Fibroblast of the aortic adventitia (primary cell): Measurements from ENCODE around the gene SEMA6C. TPM values are rescaled to one million over a fixed set of nuclear protein-coding genes. Genes with fewer than 3 reads are reported as not detected.

Source experiments
- DNase-seq: peaks from one replicate; pipeline ENCODE4 v3.0.0-alpha.2; 2010; ENCODE audit warnings: low read depth
- H3K4me3 ChIP-seq: 2 replicates; pipeline ENCODE4 v1.5.1; 2011; ENCODE audit warnings: low read depth, mild to moderate bottlenecking, control low read depth, low read length, moderate library complexity
- CTCF ChIP-seq: IDR thresholded peaks from 2 replicates; pipeline ENCODE4 v1.5.1; 2011; ENCODE audit warnings: mild to moderate bottlenecking, low read length, control low read depth, inconsistent platforms; ENCODE audit not compliant: insufficient read depth
- total RNA-seq: library from RNA; depleted of rRNA; stranded (reverse); fragments of >200 nt; gene quantifications from 2 replicates; pipeline ENCODE4 v1.2.3, GENCODE V29; 2012; ENCODE audit warnings: low replicate concordance

The SEMA6C gene
- total RNA-seq, 1 donor, result 1.6 TPM

- DNase-seq, result no peak
- no peak for TF ChIP-seq CTCF
- H3K4me3 ChIP-seq, result no peak overlapping the region
Observed at GRCh38 chr1:151158751-151159251, 12.4 kb upstream of the SEMA6C start.

GRCh38 chr1:151158326-151158725 is 11.9 kb upstream of the SEMA6C start:
- DNase-seq, result no peak
- no peak for TF ChIP-seq CTCF
- H3K4me3 ChIP-seq, result no peak overlapping the region

- DNase-seq, result no peak
- H3K4me3 ChIP-seq, result no peak overlapping the region
- no peak for TF ChIP-seq CTCF
Observed at GRCh38 chr1:151157067-151157531, 10.7 kb upstream of the SEMA6C start.

GRCh38 chr1:151156515-151156819 is 10.0 kb upstream of the SEMA6C start, which contains the start of gene TNFAIP8L2:
Gene TNFAIP8L2 (plus strand): TSS chr1:151156649. CDS start chr1:151158698, 2,049 bp downstream.
- no peak for DNase-seq
- H3K4me3 ChIP-seq, result no peak within 1 kb of the TSS
- no peak for TF ChIP-seq CTCF

- no peak for DNase-seq
- H3K4me3 ChIP-seq, result no peak overlapping the region
- TF ChIP-seq CTCF, result no peak
Observed at GRCh38 chr1:151147665-151148064, 1.2 kb upstream of the SEMA6C start.

GRCh38 chr1:151147132-151147503 is 687 bp upstream of the SEMA6C start:
- TF ChIP-seq CTCF, result no peak
- peak; percentile 28 for DNase-seq
- H3K4me3 ChIP-seq, result peak overlapping the region; percentile 79

GRCh38 chr1:151146072-151146411 is 389 bp downstream of the SEMA6C start:
- DNase-seq, result peak; percentile 7
- peak overlapping the region; percentile 79 for H3K4me3 ChIP-seq
- no peak for TF ChIP-seq CTCF
